Measurements from ENCODE around the gene CXCL1.

CXCL1 gene

GRCh38 chr4:73869130-73870055 lies at the start of gene CXCL1:
TSS of gene CXCL1 (plus strand) at chr4:73869393. CDS start at chr4:73869471, 78 bp downstream.
- DNase-seq: no peak

GRCh38 chr4:73821325-73821724 lies 47.9 kb upstream of the CXCL1 start:
- no peak for DNase-seq

DNA sequence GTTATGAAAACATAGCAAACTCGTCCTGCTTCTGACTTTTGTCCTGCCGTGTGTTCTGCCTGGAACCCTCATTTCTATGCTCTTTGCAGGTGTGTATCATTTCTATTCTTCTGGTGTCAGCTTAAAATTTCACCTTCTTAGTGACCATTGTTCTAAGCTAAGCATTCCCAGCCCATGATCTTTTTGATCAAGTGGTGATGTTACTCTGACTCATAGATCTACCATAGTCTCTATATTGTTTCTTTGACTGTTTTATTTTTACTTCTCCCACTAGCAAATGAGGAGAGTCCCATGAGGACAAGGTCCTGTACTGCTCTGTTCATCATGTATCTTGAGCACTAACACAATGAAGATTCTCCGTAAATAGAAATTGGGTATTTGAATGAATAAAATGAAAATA lies 46.8 kb upstream of the CXCL1 start:
- no peak for DNase-seq

DNA sequence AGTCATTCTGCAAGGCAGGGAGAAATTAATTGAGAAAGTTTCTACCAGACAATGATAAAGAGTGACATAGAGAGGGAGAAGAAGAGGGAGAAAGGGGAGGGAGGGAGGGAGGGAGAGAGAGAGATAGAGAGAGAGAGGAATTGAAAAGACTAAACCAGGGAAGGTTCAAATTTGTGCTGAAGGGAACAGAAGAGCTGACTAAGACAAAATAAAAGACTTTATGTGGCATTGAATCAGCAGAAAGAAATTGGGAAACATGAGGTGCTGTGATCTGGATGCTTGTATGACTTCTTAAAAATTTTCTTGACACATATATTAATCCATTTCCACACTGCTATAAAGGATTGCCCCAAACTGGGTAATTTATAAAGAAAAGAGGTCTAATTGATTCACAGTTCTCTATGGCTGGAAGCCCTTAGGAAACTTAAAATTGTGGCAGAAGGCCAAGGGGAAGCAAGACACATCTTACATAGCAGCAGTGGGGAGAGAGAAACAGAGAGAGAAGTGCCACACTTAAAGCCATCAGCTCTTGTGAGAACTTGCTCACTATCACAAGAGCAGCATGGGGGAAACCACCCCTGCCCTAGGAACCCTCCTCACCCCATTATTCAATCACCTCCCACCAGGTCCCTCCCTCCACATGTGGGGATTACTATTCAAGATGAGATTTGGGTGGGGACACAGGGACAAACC lies 46.2 kb upstream of the CXCL1 start:
- no peak for DNase-seq

DNA sequence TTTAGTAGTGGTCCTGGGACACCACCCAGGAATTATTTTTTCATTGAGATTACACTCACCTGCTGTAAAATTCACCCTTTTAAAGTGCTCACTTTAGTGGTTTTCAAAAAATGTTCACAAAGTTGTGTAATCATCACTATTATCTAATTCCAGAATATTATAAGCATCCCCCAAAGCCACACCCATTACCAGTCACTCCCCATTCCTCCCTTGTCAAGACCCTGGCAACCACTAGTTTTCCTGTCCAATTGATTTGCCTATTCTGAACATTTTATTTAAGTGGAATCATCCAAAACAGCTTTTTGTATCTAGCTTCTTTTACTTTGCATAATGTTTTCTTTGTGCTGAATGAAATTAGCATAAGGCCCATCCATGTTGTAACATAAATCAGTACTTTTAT lies 45.4 kb upstream of the CXCL1 start:
- DNase-seq: no peak

GRCh38 chr4:73828956-73829355 lies 40.2 kb upstream of the CXCL1 start:
- DNase-seq: no peak

DNA sequence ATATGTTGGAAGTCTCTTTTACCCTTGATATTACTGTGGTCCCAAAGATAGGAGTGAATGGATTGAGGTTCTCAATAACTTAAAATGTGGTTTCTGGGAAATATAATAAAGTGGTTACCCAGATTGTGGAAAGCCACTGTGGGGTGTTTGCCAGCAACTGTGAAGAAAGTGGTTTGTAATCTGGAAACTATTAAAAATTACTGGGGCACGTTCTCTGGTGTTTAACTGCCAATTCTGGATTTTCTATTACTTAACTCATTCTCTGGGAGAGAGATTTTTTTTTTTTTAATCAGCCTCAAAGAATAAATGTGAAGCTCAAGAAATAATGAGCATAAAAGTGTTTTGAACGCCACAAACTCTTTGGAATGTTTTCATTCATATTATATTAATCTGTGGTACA lies 37.6 kb upstream of the CXCL1 start:
- DNase-seq: no peak

- no peak for DNase-seq
Measured at GRCh38 chr4:73832651-73833237, 36.4 kb upstream of the CXCL1 start.

DNA sequence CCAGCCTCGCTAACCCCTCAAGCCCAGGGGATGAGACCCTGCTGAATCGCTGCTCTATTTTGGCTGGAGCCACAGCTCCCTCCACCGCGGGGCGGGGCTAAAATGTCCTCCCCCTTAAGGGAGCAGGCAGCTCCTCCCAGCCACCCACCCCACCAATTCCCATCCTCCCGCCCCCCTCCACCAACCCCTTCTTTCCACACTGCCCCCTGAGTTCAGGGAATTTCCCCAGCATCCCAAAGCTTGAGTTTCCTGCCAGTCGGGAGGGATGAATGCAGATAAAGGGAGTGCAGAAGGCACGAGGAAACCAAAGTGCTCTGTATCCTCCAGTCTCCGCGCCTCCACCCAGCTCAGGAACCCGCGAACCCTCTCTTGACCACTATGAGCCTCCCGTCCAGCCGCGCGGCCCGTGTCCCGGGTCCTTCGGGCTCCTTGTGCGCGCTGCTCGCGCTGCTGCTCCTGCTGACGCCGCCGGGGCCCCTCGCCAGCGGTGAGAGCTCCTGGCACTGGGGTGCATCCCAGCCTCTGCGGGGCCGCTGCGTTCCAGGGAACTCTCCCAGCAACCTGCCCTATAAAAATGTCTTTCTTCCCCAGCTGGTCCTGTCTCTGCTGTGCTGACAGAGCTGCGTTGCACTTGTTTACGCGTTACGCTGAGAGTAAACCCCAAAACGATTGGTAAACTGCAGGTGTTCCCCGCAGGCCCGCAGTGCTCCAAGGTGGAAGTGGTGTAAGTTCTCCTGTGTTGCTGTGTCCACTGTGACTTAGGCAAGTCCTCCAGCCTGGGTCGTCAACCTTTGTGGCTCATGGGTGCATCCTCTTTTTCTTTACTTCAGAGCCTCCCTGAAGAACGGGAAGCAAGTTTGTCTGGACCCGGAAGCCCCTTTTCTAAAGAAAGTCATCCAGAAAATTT lies 32.6 kb upstream of the CXCL1 start, which contains the start of gene CXCL6:
CXCL6 (plus strand) TSS at position 306 of the 907 bp plus-strand sequence; CDS start at position 379, 73 bp downstream.
- no peak for DNase-seq

DNA sequence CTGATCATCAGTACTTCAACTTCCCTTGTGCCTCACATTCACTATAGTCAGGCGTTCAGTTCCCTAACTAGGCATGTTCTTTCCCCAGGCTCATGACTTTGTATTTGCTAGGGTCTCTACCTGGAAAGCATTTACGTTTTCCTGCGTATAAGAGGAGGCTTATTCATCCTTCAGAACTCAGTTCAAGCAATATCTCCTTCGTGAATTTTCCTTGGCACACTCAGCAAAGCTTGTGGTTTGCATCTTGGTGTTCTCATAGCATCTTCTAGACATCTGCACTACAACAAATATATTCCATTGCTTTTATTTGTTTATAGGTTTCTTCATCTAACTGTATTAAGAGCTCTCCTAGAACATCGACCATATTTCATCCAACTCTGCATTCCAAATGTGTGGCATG lies 30.1 kb upstream of the CXCL1 start:
- DNase-seq: no peak

GRCh38 chr4:73839715-73840114 lies 29.5 kb upstream of the CXCL1 start:
- DNase-seq: no peak

GRCh38 chr4:73841243-73841925 lies 27.8 kb upstream of the CXCL1 start:
- DNase-seq: no peak

DNA sequence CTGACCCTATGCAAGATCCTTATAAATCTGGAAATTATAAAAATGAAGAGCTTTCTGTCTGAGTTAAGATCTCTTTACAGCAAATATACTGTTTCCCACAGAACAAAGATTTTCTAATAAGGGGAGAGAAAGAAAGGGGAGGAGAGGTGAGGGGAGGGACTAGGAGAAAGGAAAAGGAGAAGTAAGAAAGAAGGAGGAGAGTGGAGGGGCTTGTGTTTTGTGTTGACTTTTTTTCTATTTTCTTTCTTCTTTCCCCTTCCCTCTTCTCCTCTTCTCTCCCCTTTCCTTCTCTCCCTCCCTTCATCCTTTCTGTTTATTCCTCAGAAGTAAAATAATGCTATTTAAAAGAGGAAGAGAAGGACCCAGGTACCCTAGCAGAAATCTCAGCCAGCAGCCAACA lies 26.5 kb upstream of the CXCL1 start:
- DNase-seq: no peak

DNA sequence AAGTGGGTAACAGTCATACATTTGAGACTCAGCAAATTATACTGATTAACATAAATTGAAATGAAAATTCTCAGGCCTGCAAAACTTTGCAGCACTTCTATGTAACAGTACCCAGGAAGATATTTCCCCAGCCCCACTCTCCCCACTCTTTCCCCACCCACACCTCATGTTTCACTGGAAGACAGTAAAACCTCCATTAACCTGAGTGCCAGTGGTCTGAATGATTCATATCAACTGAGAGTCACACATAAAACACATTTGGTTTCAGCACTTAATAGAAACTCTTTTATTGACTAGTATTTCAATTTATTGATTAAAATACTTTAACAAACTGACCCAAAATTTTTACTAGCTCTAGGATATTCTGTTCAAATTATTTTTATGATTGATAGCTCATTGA lies 25.8 kb upstream of the CXCL1 start:
- DNase-seq: no peak

DNA sequence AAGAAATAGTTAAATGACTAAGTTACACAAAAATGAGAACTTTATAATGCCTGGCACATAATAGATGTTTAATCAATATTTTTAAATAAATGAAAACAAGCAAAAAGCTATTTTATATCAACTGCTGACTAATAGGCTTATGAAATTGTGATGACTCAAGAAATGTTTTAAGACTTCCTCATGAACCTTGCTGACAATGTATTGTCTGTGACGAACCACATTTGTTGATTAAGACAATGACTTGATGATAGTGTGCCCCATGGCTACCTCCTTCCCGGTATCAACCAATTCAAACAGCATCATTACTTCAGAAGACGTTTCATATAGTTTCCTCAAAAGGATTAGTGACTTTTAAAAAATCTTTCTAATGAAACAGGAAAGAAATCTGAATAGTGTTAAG lies 24.8 kb upstream of the CXCL1 start:
- DNase-seq: no peak

- DNase-seq: no peak
Measured at GRCh38 chr4:73844806-73845205, 24.4 kb upstream of the CXCL1 start.

DNA sequence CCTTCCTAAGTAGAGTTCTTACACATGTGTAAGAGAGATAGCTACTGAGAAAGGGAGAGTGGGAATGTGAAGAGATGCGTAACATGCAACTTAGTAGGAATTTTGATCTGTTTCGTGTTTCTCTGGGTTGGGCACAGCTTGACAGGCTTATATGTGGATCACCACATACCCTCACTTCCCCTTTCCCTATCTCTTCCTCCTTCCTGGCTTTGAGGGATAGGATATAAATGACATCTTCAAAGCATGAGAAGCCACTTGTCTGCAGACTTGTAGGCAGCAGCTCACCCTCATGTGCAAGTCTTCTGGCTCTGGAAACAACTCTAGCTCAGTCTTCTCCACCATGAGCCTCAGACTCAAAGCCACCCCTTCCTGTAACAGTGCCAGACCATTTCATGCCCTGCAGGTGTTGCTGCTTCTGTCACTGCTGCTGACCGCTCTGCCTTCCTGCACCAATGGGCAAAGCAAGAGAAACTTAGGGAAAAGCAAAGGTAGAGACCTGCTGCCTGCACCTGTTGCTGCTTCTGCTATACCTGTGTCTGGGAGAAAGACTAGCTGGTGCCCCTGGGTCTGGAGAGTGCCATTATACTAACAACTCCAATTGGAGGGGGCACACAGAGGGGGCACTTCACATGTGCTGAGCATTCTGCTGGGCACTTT lies 21.5 kb upstream of the CXCL1 start:
- no peak for DNase-seq

DNA sequence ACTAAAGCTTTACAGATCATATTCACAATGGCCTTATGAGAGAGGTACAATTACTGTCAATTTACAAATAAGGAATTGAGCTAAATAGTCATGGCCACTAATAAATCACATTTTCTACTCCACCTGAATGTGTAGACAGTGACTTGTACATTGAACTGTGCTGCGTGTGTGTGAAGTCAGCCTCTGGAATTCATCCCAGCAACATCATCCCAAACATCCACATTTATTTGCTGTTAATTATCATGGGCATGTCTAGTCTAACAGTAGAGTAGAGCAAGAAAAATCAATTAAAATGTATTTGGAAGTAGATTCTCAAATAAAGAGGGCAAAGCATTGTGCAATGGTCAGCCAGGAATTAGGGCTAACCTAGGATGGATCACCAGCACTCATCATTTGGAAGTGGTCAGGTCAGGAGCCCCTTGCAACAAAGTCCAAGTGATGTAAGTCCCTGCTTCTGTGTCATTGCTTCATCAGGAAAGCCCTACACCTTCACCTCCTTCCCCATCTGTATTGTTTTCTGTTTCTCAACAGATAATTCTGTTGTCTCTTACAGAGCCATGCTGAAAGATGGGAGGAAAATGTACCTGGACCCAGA lies 20.9 kb upstream of the CXCL1 start:
- no peak for DNase-seq

DNA sequence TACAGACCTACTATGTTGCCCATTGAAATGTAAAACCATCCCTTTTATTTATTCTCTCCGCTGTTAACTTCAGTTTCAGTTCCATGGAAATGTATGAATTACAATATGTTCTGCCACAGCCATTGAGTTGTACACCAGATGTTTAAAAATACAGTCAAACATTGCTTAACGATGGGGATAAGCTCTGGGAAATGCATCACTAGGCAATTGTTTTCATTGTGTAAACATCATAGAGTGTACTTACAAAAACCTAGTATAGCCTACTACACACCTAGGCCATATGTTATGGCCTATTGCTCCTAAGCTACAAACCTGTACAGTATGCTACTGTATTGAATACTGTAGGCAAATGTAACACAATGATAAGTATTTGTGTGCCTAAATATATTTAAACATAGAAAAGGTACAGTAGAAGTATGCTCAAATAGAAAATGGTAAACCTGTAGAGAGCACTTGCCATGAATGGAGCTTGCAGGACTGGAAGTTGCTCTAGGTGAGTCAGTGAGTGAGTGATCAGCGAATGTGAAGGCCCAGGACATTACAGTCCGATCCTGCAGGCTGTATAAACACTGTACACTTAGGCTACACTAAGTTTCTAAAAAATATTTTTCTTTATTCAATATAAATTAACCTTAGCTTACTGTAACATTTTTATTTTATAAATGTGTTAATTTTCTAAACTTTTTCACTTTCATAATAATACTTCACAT lies 18.8 kb upstream of the CXCL1 start:
- DNase-seq: peak; percentile 42

DNA sequence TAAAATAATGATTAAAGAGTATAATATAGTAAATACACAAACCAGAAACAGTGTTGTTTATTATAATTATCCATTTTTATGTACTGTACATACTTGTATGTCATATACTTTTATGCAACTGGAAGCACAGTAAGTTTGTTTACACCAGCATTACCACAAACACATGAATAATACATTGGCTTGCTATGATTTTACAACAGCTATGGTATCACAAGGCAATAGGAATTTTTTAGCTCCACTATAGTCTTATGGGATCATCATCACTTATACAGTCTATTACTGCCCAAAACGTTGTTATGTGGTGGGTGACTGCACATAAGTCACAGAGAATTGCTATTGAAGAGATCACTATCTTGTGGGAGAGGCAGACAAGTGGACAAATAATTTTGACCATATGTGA lies 17.9 kb upstream of the CXCL1 start:
- DNase-seq: no peak
